ENCODE results near the gene AP3B2.
"Not testable (repeated sequence)": the region's sequence is repeated elsewhere in the genome, so short reads cannot be mapped to it uniquely, and the experiment has no call there.

AP3B2 gene

DNA sequence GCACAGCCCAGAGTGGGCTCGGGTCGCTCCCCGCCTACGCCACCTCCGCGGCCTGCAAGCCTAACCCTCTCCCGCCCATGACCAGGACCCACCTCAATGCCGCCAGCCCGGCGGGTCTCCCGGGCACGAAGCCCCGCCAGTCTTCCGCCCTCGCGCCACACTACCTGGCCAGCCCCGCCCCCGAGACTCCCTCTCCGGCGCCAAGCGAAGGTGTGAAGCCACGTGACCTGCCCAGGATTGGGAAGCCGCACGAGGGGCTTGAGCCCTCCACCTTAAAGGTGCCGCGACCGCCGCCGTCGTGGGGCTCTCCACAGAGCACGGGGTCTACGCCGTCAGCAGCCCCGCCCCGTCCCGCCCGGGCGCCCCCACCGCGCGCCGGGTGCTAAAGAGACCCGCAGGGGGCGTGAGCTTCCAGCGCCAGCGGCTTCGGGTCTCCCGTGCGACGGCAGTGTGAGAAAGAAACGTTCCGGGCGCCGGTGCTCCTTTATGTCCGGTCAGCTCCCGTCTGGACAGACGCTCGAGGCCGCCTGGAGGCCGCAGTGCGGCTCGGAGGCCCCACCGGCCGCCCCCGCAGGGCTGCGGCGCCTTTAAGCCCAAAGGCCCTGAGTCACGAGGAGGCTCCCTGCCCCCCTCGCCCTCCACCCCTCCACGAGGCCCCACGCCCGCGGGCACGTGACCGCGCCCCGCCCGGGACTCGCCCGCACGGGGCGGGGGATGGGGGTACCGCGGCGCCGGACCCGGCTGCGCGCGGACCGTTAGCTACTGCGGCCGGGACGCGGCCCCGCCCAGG lies 62.4 kb downstream of the AP3B2 start, which contains the start of gene CPEB1:
Gene CPEB1, minus strand, starts transcription at position 319 of the 790 bp plus-strand sequence. CDS start 18,904 bp downstream, outside the sequence.
- peak; percentile 53 to 55 for DNase-seq

DNA sequence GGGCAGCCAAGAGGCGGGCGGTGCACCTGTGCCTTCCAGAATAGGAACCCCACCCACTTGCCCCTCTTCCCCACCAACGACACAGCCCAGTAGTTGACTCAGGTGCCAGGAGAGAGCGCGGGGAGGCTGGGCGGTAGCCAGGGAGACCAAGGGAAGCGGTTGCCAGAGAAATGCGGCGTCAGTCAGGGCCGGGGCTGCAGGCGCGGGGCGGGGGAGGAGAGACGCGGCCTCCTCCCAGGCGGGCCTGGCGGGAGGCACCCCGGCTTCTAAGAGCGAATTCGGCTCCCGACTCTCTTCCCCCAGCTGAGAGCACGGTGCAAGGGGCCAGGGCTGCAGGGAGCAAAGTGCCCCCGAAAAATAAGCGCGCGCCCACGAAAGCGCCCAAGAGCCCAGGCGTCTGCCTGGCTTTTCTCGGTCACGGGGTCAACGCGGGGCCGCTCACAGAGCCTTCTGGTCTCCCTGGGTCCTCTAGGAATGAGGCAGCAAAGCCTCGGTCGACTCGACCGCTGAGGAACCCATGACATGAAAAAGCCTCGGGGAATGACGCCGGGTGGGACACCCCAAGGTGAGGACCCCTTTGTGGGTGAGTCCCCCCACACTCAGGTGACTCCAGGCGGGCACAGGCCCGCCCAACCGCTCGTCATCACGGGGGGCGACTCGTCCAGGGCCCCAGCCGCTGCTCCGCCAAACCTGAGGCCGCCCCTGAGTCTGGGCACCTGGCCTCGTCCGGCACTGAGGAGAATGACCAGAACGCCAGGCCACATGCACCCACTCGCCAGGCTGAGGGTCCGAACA lies 63.2 kb downstream of the AP3B2 start:
- peak in 1 of 2 donors; percentile 28 for DNase-seq

DNA sequence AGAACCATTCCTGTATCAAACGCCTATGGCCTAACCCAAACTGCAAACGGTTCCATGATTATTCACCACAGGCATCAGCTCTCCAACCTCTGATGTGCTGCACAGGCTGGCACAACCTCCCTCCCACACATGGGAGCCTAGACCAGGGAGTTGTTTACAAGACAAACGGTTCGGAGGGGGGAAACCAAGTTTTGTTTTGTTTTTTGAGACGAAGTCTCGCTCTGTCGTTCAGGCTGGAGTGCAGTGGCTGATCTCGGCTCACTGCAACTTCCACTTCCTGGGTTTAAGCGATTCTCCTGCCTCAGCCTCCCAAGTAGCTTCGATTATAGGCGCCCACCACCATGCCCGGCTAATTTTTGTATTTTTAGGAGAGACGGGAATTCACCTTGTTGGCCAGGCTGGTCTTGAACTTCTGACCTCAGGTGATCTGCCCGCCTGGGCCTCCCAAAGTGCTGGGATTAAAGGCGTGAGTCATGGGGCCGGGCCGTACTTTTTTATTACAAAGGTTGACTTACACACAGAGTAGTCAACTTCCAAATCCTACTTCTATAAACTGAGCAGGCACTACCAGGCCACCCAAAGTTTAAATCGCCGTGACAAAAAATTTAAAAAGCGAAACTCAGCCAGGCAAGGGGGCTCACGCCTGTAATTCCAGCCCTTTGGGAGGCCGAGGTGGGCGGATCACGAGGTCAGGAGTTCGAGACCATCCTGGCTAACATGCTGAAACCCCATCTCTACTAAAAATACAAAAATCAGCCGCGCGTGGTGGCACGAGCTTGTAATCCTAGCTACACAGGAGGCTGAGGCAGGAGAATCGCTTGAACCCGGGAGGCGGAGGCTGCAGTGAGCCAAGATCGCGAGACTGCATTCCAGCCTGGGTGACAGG lies 64.5 kb downstream of the AP3B2 start:
- not testable (repeated sequence) for DNase-seq

DNA sequence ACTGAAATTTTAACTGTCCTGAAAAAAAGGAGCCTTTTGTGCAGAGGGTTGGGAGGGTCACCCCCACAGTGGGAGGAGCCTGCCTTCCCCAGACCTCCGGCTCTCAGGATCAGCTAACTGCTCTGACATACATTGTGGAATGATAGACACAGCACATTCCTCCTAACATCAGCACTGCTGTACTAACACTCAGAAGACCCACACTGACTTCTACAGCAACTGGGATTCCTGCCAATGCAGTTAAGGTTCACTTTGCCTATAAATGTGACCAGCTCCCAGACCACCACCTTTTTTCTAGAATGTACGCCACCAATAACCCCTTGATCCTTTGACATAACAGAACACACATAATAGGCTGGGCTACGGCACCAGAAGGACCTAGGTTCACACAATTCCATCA lies 65.7 kb downstream of the AP3B2 start:
- DNase-seq, result no peak

DNA sequence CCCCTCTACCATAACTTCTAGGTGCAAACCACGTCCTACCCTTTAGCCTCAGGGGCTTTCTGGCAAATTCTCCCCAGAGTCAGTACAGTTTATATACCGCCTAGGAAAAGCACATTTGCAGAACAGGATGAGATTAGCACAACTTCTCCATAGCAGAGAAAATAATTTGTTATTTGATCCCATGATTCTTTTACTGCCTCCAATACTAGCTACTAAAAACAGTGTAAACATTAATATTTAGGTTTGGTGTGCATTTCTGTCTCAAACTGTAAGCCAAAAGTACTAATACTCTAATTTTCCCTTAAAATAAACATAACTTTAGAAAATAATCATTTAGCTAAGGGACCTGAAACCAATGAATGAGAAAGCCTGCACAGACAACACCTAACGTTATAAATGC lies 67.0 kb downstream of the AP3B2 start:
- DNase-seq, result no peak

DNA sequence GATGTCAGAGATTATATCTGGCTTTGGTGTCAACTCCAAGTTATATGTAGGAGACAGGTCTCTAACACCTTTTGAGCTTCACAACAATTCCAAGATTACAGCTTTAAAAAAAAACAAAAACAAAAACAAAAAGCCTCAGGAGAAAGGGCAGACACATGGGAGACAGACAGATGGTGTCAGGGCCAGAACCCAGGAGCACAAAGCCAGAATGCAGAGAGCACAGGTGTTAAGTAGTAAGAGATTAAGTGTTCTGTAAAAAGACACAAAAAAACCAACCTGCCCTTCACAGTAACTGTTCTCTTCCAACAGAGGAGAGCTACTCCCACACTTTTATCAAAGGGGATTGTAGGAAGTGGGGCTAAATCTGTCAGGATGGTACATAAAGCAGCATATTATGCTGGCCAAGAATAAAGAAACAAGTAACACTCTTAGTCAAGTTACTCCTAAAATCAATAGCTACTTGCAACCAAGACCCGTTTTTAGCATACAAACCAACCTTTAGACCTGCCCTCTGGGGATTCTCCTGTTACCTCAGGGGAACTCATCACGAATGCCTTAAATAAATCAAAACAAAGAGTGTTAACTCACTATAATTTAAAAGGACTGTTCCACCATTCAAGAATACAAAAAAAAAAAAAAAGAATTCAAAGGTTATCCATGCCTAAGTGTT lies 68.4 kb downstream of the AP3B2 start:
- DNase-seq, result no peak

DNA sequence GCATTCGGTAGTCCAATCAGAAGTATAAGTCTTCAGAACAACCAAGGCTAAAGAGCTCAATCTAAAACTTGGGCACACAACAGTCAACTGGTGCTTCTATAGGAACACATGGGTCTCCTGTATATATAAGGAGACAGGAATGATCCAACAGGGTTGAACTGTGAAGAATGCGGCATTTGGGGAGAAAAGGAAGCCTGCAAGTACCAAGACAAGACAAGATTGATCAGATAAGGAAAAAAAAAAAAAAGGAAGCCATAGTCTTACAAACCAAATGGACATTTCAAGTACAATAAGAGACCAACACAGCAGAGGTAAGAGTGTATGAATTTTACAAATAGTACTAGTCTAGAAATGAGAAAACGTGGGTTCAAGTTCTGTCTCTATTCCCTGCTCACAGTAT lies 69.0 kb downstream of the AP3B2 start:
- no peak for DNase-seq

DNA sequence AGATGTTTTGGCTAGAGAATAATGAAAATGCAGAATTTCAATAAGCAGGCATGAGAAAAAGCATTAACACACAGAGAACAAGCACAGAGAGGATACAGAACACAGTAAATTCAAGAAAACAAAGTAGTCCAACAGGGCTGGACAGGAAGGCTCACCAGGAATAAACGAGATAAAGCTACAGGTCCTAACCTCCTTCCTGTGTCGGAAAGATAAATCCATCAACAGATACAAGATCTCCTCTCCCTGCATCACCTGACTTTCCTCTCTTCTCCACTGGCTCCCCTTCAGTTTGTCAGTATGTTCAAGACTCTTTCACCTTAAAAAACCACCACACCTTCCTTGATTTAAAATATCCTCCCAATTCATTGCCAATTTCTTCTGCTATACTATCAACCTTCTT lies 73.9 kb downstream of the AP3B2 start:
- no peak for DNase-seq

DNA sequence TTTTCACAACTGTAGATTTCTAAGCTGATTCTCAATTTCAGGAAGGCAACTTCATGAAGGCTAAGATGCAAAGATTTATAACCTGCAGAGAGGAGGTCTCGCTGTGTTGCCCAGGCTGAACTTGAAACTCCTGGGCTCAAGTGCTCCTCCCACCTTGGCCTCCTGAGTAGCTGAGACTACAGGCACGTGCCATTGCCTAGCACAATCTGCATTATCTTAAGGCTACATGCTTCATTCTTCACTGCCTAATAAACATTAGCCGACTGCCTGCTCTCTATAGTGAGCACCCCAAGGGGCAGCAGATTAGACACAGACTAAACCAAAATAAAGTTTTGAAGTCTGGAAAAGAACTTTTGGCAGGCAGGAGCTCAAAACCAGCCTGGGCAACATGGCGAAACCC lies 79.6 kb downstream of the AP3B2 start:
- DNase-seq, result no peak

DNA sequence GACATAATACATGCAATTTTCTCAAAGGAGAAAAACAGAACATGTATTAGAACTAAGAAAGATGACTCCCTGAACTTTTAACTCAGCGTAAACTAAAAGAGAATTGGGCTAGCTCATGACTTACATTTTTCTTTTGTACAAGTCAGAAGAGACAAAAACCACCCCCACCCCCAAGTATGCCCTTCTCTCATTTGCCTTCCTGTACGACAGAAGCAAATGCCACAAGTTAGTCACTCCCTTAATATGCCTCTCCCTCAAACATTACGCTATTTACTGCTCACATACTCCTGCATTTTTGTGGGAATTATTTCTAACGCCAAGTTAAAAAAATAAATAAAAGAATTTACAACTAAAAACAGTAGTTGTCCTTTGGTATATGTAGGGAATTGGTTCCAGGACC lies 84.5 kb downstream of the AP3B2 start:
- no peak for DNase-seq

DNA sequence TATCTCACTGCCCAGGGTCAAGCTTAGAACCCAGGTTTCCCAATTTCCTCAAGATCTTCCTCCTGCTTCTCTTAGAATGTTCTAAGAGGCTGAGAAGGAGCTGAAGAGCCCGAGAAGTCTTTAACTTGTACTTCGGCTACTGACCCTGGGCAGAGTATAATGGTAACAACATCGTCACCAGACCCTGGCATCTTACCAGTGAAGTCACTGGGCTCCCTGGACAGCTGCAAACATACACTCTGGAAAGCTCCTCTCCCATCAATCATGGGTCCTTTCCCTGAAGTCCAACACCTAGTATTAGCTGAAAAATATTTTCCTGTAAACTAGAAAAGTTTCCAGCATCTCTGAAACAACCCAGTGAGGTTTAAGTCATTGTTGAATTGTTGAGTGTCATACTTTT lies 85.2 kb downstream of the AP3B2 start:
- no peak for DNase-seq

DNA sequence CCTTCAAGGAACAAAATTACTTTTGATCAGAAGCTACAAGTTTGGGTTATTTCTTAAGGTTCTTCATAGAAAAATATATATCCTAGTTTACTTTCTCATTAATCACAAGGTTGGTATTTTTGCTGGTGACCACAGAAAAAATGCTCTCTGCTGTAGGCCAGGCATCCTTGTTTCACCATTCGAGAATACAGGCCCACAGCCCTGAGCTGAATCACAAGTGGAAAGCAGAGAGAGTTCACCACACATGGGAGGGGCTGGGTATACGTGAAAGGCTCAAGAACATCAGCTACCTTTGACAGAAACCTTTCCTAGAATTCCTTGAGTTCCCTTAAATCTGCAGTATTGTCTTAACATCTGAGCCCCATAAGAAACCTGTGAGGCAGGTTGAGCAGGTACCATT lies 85.7 kb downstream of the AP3B2 start:
- no peak for DNase-seq

DNA sequence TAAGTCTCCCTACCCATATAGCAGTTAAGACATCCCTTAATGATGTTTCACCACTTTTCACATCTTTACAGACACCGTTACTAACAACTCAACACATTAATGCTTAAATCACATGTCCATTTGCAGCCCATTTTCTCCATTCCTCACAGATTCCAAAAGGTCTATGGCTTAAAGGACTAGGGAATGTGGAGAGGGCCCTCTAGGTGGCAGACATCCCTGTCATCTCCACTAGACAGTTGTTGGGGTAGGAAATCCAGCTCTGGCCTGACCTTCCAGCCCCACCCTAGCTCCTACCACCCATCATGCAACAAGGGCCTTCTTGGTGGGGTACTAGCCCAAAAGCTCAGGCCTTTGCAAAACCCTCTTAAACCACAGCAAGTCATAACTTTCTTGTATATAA lies 87.7 kb downstream of the AP3B2 start:
- no peak for DNase-seq

DNA sequence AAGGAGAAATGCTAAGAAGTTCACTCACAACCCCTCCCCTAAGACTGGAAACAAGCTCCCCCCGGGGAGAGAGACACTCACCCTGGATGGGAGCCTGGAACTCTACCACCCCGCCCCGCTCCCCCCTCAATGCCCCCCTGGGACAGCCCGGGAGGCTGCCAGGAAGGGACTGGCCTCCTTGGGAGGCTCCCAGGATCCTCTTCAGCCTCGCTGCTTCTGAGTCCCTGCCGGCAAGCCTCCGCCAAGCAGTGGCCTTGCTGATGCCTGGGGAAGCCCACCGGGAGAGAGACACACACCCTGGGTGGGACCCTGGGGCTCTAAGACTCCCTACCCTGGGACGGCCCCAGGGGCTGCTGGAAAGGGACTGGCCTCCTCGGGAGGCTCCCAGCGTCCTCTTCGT lies 95.9 kb downstream of the AP3B2 start:
- DNase-seq, result no peak

DNA sequence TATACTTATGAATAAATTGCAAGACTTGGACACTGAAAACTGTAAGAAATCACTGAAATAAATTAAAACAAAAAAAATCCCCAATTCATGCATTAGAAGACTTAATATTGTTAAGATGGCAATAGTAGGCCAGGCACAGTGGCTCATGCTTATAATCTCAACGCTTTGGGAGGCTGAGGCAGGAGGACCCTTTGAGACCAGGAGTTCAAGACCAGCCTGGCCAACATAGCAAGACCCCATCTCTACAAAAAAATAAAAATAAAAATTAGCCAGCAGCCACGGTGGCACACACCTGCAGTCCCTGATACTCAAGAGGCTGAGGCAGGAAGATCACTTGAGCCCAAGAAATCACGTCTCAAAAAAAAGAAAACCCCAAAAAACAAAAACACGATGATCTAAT lies 98.3 kb downstream of the AP3B2 start:
- no peak for DNase-seq

All from stimulated activated CD4-positive, alpha-beta T cell treated with anti-CD3 and anti-CD28 coated beads, Interleukin-2, amount 100 ng/mL, for 24 hours (primary cell).